Activated CD8-positive, alpha-beta memory T cell treated with anti-CD3 and anti-CD28 coated beads for 1 hour (primary cell): ENCODE data around the gene LCT.
"Not testable (repeated sequence)": the region's sequence is repeated elsewhere in the genome, so short reads cannot be mapped to it uniquely, and the experiment has no call there.

Experiments
- DNase-seq, 2 donors: peaks; one replicate each; pipeline ENCODE4 v3.0.0-alpha.2; 2020; ENCODE audit warnings: low read depth in 1 of 2; ENCODE audit errors: extremely low read depth in 1 of 2

Gene LCT

DNA sequence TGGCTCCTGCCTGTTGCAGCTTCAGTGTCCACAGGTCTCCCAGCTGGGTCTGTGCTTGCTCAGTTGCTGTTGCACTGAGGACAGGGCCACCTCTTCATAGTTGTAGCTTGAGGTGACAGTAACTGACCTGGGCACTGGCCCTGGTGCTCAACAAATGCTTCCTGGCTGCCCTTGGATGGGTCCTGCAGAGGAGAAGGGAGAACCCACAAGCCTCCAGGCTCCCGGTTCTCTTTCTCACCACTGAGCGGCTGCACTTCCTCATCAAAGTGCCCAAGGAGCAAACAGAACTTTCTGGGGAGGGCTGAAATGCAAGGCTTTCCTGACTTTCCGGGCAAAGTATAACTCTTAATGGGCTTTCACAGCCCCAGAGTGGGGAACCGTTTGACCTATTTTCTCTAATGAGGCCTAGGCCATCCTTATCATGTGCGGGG is 38.7 kb downstream of the LCT start:
- no peak for DNase-seq

DNA sequence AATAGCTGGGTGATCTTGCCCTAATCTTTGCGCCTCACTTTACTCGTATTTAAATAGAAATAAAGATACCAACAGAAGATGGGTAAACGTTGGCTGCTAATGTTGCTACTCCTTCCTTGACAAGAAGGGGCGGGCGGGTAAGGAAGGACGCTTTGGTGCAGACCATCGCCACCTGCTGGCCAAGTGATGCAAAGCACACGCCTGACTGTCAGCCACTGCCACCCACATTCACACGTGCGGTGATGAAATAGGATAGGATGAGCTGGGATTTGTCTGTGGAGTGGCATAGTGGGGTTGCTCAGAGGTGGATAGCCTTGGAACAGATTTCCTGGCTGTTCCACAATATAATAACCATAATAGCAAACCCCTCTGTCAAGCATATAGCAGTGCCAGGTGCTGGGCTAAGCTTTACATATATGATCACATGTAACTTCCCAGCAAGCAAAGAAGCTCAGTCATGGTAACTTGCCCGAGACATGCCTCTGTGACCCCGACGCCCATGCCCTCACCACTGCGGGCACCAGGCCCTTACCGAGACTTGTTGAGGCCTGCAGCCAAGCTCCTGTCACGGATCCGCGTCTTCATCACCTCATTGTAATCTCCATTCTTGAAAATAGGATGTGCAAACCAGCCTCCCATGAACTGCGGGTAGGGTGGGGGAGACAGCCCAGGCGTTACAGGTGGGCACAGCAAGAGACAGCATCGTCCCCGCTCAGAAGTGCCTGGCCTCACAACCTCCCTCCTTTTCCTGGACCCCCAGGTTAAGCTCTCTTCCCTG is 39.3 kb downstream of the LCT start:
- peak; percentile 46 to 62 for DNase-seq

DNA sequence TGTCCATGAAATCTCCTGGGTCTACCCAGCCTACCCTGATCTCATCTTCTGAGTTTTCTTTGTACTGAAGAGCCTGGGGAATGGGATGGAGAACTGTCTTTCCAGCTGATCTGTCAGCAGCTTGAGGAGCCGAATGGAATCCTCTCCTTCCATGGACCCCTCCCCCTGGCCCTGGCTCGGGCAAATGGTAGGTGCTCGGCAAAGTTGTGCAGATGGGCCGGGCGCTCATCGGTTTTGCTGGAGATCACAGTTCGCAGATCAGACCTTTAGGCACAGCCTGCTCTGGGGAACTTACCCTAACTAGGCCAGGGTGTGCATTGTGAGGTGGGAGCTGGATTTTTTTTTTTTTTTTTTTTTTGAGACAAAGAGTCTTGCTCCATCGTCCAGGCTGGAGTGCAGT is 40.4 kb downstream of the LCT start:
- DNase-seq = no peak

DNA sequence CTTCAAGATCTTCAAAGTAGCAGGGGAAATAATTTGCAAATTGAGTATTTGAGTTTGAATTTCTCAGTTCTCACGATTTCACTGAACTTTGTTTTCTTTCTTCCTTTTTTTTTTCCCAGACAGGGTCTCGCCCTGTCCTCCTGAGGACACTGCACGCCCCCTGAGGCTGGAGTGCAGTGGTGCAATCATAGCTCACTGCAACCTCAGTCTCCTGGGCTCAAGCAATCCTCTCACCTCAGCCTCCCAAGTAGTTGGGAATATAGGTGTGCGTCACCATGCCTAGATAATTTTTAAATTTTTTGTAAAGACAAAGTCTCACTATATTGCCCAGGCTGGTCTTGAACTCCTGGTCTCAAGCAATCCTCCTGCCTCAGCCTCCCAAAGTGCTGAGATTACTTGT is 41.3 kb downstream of the LCT start:
- not testable (repeated sequence) for DNase-seq

DNA sequence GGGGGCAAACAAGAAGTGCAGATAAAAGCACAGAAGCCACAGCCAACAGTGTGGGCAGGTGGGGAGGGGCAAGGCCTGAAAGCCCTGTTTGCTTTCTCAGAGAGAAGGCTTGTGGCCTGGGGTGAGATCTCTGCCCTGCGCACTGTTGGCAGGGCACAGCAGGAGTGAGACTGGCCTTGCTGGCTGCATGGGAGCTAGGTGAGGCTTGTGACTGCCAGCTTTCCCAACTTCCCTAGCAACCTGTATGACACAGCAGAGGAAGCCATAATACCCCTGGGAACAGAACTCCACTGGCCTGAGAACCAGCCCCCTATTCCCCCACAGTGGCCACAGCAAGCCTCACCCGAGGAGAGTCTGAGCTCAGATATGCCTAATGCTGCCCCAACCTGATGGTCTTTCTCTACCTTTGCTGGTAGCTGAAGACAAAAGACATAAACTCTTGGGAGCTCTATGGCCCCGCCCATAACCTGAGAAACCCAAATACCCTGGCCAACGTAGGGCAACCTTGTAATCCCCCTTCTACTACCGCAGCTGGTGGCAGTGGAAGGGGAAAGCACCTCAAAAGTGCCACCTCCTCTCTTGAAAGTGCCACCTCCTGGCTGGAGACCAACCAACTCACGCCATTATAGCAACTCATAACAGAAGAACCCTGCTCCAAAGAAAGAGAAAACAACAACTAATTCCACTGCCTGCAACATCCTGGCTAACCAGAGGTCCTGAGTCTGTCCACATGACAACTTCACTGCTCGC is 44.4 kb downstream of the LCT start:
- no peak for DNase-seq

DNA sequence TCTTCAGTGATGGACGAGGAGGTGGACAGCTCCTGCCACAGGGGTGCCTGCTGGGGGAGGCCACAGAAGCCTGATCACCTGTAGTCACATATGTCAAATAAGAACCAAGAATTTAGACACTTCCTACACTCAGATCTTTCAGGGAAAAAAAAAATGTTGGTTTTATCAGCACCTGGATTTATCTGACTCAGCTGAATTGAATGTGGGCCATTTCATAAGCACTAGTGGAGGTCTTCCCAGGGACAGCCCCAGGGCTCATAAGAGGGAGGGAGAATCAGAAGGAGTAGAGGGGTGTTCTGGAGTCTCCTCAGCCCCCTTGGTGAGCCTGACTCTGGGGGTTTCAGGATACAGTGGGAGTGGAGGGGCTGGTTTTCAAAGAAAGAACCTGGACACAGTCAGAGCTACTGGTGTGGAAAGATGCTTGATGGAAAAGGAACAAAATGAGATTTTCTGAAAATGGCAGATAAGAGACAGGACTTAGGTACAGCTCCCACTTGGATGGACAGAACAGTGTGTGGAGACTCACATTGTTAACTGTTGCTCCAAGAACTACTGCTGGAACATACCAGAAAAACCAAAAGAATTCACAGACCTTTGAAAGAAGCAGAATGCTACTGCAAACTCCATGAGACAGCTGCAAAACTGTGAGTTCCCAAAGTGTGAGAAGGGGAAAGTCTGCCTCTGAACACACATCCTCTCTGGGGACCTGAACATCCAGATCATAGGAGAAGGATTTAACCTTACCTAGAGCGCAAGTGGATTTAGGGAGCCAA is 45.4 kb downstream of the LCT start:
- DNase-seq = no peak

DNA sequence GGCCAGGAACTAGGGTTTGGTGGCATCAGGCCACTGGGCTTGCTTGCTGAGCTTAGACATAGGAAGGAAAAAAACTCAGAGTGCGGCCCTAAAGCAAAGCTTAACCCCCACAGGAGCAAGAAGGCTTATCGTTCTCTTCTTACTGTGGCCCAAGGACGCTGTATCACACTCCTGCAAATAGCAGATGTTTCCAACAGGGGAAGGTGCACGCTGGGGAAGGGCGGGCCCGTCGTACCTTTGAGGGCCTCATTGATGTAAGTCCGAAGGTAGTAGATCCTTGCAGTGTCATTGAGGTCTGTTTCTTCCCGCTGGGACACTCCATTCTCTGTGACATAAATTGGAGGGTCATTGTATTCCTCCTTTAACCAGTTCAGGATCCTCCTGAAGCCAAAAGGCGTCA is 46.6 kb downstream of the LCT start:
- DNase-seq = no peak

DNA sequence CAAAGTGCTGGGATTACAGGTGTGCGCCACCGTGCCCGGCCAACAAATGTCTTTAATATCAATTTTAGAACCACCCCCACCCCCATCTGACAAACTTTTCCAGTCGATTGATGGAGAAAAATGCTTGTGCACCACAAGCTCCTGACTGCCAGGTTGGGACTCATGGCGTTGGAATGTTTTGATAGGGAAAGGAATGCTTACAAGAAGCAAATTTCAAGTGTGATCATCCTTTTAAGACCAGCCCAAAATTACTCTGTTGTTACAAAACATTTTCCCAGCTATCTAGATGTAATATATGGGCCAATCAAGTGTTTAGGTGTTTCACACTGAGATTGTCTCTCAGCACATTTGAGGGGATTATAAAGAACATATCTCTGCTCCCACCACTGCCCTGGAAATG is 50.2 kb downstream of the LCT start:
- DNase-seq = no peak

DNA sequence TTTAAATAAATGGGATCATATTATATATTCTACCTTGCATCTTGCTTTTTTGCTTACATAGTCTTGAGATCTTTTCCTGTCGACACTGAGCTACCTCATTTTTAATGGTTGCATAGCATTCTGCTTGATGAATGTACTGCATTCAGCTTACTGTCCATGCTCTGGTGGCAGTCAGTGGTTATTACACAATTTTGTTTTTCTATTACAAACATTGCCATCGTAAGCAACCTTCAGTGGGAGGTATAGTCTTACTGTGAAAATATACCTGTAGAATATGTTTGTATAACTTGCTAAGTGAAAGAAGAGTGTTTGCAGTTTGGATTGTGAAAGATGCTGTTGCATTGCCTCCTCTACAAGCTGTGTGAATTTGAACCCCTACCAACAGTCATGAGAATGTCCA is 52.0 kb downstream of the LCT start:
- DNase-seq = no peak

DNA sequence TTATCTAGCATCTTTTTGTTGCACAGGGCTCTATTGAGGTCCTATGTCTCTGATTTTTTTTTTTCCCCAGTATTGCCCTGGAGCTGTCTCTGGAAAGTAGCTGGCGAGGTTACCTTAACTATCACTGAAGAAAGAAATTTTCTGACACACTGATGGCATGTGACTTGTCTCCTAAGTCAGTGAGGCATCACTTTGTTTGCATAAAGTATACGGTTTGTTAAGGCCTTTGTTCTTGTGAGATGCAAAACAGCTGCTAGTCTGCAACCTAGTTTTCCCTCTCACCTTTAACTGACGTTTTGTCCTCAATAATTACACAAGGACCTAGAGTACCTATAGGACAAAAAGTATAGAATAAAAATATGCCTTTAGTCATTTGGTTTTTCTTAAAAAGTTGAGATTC is 53.5 kb downstream of the LCT start:
- DNase-seq = no peak

DNA sequence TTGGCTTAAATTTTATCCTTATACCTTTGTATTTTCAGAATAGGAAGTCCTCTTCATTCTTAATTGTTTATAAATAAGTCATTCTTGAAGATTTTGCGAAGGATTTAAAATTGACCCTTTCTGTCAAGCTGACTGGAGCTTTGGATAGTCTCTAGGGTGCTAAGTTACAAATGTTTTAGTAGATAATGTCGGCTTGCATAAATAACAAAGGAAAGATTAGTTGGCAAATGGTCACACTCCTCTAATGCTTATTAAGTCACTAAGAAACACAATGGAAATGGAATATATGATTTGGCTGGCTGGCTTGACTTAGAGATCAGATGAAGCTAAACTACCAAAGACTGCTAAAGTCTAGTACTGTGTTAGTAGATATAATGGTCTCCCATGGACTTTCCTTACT is 54.8 kb downstream of the LCT start:
- DNase-seq = no peak

DNA sequence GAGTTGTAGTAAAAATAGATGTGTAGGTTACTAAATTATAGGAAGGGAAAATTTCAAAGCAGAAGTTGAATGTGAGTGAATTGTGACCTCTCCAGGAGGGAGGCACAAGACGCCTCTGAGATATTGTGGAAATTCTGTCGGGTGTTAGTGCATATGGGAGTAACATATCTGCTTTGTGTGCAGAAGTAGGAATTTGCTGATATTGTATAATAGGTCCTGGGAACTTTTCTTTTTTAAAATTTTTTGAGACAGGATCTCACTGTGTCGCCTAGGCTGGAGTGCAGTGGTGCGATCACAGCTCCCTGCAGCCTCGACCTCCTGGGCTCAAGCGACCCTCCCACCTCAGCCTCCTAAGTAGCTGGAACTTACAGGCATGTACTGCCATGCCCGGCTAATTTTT is 60.6 kb downstream of the LCT start:
- DNase-seq = no peak

DNA sequence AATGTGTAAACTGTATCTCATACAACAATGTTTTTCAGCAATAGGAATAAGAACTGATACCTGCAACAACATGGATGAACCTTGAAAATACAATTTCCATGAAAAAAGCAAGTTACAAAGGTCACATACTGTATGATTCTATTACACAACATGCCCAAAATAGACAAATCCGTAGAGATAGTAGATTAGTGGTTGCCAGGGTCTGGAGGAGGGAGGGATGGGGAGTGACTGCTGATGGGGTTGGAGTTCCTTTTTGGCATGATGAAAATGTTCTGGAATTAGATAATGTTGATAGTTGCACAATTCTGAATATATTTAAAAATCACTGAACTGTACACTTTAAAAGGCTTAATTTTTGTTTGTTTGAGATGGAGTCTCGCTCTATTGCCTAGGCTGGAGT is 61.6 kb downstream of the LCT start:
- no peak for DNase-seq

DNA sequence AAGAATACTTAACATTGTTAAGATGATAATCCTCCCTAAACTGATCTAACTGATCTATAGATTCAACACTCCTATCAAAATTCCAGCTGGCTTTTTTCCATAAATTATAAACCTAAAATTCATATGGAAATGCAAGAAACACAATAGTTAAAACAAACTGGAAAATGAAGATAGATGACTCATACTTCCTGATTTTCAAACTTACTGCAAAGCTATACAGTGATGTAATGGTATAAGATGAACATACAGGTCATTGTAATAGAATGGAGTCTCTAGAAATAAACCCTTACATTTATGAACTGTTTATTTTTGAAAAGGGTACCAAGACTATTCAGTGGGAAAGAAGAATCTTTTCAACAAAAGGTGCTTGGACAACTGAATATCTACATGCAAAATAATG is 63.1 kb downstream of the LCT start:
- DNase-seq = no peak

DNA sequence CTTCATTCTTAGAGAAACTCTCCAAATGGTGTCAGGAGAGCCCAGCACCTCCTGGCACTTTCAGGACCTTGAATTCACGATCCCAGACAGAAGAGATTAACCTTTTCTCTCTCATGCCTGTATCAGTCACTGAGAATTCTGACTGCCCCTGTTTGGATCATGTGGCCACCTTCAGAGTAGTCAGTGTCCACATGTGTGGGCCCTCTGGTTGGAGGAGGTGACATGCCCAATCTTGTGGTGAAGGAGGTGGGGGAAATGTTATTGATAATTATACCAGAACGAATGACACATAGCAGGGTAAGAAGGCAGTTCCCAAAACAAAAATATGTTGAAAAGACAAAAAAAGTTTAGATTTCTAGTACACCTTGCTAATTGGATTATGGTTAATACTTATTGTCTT is 63.7 kb downstream of the LCT start:
- no peak for DNase-seq

DNA sequence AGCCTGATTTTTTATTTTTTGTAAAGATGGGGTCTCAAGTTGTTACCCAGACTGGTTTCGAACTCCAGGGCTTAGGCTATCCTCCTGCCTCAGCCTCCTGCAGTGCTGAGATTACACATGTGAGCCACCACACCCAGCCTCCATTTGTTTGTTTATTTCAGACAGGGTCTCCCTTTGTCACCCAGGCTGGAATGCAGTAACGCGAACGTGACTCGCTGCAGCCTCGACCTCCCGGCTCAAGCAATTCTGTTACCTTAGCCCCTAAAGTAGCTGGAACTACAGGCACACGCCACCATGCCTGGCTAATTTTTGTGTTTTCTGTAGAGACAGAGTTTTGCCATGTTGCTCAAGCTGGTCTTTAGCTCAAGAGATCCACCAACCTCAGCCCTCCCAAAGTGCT is 68.1 kb downstream of the LCT start:
- DNase-seq = no peak

DNA sequence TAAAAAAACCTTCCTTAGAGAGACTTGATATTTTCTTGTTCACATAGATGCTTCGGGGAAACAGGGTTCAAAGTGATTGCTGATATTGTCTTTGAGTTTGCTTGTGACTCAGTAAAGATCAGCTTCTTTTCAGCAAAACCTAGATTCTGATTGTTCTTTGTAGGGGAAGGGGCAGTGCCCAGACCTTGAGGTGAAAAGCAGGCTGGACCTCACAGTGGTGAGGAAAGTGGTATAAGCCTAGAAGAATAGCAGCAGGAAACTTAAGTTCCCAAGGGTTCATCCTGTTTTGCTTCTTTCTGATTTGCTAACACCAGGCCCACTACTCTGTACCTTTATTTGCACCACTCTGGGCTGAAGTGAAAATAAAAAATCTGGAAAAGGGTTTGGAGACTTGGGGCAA is 74.5 kb downstream of the LCT start:
- DNase-seq = no peak

DNA sequence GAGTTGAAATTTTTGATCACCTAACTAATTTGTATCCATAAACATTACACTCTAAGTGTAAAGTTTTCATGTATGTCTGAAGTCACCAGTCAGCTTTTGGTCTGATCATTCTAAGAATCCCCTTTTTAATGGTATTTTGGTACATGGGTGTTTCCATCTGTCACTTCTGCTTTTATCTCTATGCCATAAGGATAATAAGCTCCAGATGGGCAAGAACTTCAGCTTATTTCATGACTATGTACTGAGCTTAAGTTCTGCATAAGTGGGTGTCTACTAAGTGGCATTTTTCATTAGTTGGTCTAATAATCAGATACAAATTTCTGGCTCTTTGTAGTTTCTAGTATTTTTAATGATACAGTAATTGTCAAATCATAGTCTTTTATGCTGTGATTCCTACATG is 75.0 kb downstream of the LCT start:
- no peak for DNase-seq

DNA sequence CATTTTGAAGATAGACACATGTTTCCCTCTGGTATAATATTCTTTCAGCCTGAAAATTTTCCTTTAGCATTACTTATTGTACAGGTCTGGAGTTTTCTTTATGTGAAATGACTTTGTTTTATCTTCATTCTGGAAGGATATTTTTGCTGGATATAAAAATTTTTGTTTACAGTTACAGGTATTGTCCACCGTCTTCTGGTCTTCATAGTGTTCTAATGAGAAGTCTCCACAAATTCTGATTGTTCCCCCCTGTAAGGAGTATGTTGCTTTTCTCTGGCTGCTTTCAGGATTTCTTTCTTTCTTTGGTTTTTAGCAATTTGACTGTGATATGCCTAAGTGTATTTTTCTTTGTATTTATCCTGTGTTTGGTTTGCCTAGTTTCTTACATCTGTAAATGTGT is 80.3 kb downstream of the LCT start:
- no peak for DNase-seq

DNA sequence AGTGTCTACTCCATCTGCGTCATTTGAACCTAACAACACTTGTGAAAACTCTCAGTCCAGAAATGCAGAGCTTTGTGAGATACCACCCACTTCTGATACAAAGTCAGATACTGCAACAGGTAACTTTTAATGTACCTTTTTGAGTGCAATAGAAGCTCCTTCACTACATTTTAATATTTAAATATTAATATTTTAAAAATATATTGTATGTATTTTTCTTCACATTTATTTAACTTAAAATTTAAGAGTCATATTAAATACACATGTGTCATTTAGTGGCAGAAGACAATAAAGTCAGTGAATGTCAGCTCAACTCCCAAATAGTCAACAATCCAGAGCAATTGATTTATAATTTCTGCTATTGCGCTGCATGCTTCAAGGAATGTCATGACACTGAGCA is 81.4 kb downstream of the LCT start:
- DNase-seq = no peak

DNA sequence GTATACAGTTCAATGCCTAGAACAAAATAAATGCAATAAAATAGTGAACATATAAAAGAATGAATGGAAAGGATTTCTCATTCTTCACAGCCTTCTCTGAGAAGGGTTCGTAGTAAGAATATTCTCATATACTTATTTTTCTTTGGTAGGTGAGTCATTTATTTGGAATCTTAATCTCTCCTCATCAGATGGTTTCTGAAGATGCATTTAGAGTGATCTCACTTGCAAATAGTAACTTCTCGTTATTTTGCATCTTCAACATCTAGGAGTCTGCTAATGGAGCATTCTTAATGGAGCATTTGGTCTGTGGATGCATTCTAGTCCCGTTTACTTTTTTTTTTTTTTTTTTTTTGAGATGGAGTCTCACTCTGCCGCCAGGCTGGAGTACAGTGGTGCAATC is 91.4 kb downstream of the LCT start:
- no peak for DNase-seq

DNA sequence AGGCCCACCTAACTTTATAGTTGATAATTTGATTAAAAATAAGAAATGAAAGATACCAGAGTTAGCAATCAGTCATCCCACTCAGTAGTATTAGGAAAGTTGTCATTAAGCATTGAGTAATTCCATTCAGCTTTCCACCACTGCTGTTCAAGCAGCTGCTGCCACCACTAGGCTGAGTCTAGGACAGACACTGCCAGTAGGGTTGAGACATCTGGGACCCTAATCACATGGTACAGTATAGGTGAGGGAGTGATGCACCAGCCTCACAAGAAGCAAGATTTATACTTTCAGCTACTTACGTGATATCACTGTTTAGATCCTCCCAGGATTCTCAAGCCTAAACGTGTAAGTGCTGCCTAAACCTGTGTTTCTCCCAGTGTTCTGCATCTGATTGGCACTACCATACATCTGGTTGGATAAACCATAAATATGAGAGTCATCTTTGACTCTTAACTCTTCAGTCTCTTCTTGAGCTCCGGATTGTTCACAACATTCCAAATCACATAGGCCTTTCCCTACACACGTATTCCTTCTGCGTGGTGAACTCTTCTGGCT is 92.1 kb downstream of the LCT start:
- DNase-seq = no peak
